HG03571 (cell line): Measurements from ENCODE around the gene TCF23.
"Not testable (repeated sequence)": the region's sequence is repeated elsewhere in the genome, so short reads cannot be mapped to it uniquely, and the experiment has no call there.

Experiments
- ATAC-seq: cut with Tn5 transposase; IDR thresholded peaks from one replicate; pipeline ENCODE4 v1.9.1; 2021; ENCODE audit not compliant: unreplicated experiment

TCF23 gene

DNA sequence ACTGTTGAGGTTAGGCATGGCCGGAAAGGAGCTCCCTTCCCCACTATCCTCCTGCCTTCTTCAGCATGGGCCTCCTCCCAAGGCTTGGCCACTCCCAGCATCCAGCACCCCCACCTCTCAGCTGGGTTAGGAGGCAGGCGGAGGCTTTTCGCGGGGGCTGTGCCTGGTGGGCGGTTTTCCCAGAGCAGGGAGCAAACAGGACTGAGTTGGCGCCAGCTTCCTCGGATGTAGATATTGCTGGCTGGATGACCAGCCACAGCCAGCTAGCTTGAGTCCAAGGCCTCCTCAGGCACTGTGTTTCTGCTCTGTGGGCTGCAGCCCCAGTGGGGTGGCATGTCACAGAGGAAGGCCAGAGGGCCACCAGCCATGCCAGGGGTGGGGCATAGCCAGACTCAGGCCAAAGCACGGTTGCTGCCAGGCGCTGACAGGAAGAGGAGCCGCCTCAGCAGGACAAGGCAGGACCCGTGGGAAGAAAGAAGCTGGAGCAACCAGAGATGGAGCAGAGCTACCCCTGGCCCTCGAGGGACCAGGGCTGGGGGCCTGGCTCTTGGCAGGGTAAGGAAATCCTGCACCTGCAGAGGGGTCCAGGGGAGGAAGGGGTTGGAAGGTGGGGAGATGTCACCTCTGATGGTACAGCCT lies at the start of gene TCF23:
TSS of gene TCF23 (plus strand) at position 204 of the 639 bp plus-strand sequence. CDS start at position 334, 130 bp downstream.
- no peak for ATAC-seq

DNA sequence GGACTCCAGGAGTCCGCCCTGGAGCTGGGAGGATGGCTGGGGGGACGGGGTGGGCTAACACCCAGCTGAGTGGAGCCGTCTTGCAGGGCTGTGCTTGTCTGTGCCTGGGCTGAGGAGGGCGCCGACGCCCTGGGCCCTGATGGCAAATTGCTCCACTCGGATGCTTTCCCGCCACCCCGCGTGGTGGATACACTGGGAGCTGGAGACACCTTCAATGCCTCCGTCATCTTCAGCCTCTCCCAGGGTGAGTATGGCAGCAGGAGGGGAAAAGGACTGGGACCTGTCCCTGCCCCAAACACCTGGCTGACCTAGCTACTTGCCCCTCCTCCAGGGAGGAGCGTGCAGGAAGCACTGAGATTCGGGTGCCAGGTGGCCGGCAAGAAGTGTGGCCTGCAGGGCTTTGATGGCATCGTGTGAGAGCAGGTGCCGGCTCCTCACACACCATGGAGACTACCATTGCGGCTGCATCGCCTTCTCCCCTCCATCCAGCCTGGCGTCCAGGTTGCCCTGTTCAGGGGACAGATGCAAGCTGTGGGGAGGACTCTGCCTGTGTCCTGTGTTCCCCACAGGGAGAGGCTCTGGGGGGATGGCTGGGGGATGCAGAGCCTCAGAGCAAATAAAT lies 49.4 kb upstream of the TCF23 start:
- ATAC-seq, result no peak

DNA sequence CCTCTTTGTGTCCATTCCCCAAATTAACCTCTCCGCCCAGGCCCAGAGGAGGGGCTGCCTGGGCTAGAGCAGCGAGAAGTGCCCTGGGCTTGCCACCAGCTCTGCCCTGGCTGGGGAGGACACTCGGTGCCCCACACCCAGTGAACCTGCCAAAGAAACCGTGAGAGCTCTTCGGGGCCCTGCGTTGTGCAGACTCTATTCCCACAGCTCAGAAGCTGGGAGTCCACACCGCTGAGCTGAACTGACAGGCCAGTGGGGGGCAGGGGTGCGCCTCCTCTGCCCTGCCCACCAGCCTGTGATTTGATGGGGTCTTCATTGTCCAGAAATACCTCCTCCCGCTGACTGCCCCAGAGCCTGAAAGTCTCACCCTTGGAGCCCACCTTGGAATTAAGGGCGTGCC lies 48.8 kb upstream of the TCF23 start:
- ATAC-seq, result no peak

DNA sequence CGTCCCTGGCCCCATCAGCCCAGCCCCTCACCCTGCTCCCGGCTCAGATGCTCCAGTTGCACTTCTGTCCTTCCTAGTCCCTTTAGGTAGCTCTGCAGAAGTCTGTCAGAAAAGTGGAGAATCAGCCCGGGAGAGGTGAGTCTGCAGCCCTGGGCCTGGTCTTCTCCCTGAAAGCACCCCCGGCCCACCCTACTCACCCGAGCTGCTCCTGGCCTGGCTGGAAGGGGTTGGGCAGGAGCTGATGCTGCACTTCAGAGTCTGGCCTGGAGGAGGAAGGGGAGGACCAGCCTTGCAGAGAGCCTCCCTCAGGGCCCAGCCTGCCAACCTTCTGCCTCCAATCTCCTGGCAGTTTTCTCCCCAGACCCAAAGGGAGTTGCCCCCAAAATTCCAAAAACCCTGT lies 46.5 kb upstream of the TCF23 start:
- no peak for ATAC-seq

DNA sequence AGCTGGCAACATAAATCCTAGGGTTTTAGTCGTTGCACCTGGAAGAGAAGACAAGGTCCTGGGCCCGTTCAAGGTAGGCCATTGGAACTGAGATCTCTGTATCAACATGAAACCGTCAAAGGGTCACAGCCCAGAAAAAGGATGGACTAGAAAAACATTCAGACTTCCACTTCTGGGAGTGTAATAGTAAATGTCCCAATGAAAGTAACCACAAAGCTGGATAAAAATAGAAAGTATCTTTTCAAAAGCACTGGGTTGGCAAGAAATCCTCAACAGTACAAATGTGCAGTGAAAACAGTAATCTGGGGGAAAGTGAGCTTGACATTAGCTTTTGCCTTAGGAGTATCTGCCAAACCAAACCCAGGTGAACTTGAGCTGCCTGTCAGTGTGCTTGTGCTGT lies 42.8 kb upstream of the TCF23 start:
- no peak for ATAC-seq

DNA sequence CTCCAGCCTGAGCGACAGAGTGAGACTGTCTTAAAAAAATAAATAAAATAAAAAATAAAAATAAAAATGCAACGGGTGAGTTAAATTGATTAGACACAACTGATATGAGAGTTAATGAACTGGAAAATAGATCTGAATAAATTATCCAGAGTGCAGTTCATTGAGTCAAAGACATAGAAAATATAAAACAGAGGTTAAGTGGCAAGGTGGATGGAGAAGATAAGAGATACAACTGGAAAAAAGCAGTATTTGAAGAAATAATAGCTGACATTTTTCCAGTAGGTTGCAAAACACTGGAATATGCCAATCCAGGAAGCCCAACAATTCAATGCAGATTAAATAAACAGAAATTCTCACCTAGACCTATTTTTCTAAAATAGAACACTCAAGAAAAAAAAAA lies 40.6 kb upstream of the TCF23 start:
- no peak for ATAC-seq

DNA sequence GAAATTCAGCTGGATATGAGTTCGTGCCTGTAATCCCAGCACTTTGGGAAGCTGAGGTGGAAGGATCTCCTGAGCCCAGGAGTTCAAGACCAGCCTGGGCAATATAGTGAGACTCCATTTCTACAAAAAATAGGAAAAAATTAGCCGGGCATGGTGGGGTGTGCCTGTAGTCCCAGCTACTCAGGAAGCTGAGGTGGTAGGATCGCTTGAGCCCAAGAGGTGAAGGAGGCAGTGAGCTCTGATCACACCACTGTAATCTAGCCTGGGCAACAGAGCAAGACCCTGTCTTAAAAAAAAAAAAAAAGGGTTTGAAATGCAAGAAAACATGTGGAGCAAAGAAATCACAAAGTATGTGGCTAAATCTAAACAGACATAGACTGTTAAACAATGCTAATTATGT lies 39.7 kb upstream of the TCF23 start:
- no peak for ATAC-seq

DNA sequence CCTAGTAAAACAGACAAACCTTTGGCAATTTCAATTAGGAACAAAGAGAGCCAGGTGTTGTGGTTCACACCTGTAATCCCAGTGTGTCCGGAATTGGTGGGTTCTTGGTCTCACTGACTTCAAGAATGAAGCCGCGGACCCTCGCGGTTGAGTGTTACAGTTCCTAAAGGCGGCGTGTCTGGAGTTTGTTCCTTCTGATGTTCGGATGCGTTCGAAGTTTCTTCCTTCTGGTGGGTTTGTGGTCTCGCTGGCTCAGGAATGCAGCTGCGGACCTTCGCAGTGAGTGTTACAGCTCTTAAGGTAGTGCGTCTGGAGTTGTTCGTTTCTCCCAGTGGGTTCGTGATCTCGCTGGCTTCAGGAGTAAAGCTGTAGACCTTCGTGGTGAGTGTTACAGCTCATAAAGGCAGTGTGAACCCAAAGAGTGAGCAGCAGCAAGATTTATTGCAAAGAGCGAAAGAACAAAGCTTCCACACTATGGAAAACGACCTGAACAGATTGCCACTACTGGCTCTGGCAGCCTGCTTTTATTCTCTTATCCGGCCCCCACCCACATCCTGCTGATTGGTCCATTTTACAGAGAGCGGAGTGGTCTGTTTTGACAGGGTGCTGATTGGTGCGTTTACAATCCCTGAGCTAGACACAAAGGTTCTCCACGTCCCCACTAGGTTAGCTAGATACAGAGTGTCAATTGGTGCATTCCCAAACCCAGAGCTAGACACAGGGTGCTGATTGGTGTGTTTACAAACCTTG lies 38.0 kb upstream of the TCF23 start:
- ATAC-seq, result not testable (repeated sequence)

DNA sequence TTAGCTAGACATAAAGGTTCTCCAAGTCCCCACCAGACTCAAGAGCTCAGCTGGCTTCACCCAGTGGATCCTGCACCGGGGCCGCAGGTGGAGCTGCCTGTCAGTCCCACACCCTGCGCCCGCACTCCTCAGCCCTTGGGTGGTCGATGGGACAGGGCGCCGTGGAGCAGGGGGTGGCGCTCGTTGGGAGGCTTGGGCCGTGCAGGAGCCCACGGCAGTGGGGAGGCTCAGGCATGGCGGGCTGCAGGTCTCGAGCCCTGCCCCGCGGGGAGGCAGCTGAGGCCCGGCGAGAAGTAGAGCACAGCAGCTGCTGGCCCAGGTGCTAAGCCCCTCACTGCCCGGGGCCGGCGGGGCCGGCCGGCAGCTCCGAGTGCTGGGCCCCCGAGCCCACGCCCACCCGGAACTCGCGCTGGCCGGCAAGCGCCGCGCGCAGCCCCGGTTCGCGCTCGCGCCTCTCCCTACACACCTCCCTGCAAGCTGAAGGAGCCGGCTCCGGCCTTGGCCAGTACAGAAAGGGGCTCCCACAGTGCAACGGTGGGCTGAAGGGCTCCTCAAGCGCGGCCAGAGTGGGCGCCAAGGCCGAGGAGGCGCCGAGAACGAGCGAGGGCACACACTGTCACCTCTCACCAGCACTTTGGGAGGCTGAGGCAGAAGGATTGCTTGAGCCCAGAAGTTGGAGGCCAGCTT lies 37.3 kb upstream of the TCF23 start:
- ATAC-seq, result not testable (repeated sequence)

DNA sequence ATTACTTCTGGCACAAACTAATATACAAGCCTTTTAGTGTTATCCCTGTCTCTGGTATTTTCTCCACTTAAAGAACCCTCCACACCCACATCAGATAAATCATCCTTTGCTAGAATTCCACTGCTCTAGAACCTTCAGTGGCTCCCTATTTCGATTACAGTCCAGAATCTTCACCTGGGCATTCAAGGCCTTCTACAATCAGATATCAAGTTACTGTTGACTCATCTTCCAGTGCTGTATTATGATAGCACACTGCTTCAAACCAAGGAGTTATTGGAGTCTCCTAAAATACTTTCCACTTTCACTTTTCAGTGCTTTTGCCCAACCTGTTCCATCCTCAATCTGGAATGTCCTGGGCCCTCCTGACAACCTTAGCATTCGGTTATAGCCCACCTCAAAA lies 33.3 kb upstream of the TCF23 start:
- no peak for ATAC-seq

DNA sequence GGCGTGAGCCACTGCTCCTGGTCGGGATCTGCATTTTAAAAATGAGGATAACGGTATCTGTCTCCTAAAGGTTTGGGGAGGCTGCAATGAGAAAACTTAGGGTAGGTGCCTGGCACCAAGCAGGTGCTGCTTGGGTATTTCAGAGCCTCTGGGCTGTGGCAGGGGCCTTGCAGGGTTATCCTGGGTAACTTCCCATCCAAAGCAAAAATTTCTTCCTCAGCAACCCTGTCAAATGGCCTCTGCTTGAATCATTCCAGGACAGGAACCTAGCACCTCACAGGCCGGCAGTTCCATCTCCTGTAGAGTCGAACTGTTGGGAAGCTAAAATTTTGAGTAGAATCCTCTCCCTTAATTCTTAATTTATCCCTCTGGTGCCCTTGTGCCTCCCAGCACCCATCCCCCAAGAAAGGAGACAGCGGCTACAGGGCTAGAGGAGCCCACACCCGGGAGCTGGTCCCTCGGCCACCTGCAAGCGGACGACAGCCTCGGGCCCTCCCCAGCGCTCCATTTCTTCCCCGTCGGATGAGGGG lies 30.7 kb upstream of the TCF23 start:
- ATAC-seq, result no peak

DNA sequence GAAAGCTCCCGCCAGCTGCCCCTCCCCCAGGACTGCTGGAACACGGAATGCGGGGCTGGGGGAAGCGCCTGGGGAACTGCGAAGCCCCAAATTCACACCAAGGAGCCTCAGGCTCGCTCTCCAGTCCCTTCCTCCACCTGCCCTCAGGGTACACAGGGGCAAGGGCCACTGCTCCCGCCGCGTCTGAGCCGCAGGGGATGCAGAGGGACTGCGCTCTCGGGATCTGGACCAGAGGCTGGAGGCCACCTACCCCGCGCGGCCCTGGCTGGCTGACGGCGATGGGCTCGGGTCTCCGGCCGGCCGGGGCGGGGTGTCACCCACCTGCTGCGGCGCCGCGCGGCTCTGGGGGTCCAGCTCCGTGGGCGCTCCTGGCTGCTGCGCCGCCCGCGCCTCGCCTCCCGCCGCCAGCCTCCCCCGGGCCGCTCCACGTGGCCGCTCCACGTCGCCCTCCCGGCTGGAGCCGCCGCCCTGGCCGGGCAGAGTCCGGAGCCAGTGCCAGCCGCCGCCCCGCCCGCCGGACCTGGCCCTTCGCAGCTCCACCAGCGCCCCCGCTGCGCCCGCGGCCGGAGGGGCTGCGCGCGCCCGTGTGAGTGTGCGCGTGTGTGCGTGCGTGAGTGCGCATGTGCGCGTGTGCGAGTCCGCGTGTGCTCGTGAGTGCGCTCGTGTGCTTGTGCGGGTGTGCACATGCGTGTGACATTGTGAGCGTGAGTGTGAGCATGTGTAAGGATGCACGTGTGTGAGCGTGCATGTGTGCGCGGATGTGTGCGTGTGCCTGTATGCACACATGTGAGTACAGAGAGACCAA lies 30.1 kb upstream of the TCF23 start, which contains the start of gene CGREF1:
TSS of gene CGREF1 (minus strand) at position 604 of the 805 bp plus-strand sequence. CDS start 14,762 bp downstream, outside the sequence.
- ATAC-seq, result no peak

DNA sequence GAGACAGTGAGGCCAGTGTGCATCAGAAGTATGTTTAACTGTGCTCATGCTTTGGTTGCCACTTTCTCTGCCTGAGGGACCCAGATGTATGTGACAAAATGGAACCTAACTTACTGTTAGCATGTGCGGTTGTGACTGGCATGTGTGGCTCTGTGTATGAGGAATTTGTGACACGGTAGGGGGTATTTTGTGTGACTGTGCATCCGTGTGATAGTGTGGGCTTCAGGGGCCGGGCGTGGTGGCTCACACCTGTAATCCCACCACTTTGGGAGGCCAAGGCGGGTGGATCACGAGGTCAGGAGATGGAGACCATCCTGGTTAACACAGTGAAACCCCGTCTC lies 29.5 kb upstream of the TCF23 start:
- ATAC-seq, result not testable (repeated sequence)

DNA sequence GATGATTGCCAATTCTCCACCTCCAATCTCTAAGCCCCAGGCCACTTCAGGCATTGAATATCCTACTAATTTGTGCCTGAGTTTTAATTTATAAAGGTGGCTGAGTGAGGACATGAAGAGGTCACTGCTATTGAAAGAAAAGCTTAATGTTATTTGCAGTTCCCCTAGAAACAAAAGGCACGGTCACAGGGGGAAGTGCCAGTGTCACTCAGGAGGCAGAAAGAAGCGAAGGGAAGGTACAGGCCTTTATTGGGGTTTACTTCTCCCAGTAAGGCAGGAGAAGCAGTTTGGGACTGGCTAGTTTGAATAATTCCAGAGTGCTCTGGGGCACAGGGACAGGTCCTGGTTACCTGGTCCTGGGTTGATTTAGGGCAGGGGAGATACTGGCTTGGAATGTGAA lies 26.9 kb upstream of the TCF23 start:
- no peak for ATAC-seq

DNA sequence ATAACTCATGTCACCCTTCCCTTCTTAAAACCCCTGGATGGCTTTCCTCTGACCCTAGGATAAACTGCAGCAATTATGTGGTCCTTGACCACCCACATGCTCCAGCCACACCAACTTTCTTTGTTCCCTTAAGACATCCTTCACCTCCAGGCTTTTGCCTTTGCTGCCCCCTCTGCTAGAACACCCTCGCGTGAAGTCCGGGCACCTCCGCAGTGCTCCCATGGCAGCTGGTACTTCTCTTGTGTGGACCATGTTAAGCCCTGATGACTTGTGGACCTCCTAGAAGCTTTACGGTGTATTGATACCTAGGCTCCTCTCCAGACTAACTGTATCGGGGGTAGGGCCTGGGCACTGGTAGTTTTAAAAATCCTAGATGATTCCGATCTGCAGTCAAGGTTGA lies 26.0 kb upstream of the TCF23 start:
- ATAC-seq, result no peak

DNA sequence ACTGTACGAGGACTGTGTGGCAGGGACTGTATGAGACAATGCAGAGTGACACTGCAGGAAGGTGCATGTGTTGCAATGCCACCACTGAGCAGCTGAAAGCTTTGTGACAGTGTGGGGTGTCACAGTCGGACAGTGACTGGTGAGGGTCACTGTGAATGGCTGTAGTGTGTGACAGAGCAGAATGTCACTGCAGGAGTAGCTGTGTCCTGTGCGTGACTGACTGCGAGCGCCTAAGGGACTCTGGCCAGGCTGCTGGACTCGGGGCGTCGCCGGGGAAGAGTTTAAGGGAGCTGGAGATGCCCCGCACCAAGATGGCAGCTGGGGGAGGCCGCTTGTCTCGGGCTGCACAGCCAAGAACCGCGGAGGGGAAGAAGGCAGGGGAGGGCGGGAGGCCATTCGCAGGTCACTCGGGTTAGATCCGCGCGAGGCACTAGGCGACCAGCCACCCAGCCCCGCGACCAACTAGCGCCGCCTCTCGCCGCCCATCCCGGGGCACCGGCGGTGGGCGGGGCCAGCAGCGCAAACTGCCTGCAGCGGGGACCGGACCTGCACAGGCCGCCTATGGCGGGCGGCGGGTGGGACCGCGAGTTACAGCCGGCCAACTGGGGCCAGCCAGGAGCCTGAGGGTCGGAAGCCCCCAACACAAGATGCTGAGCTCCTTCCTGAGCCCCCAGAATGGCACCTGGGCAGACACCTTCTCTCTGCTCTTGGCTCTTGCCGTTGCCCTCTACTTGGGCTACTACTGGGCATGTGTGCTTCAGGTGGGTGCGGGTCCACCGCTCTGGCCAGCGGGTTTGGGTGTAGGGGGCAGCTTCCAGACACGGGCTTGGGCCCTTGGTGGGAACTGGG lies 25.3 kb upstream of the TCF23 start, which contains the start of gene ABHD1:
TSS of gene ABHD1 (plus strand) at position 514 of the 849 bp plus-strand sequence. CDS start at position 648, 134 bp downstream.
- no peak for ATAC-seq

DNA sequence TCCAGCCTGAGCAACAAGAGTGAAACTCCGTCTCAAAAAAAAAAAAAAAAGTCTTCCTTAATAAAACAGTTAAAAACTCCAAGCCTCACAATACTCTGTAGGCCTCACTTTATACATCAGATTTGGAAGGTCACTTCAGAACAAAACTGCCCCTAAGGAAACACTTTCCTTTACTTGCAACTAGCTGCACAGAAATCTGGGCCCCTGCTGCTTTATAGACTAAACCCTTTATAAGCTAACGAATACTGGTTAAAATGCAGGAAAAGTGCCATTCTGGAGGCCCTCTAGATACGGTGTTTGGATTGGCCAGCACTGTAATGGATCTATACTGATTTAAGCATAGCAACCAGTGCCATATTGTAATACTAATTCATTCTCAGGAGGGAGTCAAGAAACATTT lies 23.7 kb upstream of the TCF23 start:
- no peak for ATAC-seq

DNA sequence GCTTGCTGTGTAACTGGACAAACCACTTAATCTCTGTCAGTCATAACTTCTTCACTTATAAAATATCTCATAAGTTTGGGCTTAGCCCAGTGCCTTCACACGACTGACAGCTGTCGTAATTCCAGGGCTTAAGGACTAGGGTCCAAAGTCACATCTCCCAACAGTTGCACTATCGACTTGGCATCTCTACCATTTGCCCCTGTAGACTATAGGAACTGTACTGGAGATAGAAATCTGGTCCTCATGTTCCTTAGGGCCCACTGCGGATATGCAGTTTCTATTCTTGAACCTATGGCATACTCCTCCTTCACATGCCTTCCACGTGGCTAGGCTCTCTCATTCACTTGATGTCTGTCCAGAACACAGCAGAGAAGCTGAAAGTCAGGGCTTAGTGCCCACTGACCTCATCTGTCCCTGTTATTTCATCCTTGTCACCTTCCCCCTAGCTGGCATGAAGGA lies 22.5 kb upstream of the TCF23 start:
- ATAC-seq, result no peak

DNA sequence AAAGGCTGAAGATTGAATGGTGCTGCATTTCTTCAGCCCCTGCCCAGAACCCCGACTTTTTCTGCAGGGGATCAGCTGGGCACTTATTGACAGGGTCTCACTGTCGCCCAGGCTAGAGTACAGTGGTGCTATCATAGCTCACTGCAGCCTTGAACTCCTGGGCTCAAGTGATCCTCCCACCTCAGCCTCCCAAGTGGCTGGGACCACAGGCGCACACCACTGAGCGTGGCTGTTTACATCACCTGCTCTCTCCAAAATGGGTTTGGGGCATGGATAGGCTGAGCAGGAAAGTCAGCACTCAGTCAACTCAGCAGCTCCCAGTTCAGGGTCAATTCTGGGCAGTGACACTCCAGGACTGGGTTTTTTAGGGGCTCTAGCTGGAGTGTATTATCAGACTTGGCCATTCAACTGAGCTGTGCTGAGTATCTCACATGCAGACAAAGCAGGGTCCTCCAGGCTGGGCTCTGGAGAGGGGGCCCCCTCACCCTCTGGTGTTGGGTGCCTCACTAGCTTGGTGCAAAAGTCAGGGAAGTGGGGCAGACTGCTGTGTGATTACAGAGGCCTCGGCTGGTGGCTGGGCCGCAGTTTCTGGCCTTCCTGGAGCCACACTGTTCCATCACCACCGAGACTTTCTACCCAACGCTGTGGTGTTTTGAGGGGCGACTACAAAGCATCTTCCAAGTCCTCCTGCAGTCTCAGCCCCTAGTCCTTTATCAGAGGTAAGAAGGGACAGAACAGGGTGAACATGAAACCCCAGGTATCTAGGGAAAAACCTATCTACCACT lies 20.7 kb upstream of the TCF23 start:
- no peak for ATAC-seq
